Lower lobe of right lung (tissue), 2 donors: ENCODE measurements around the gene KCNK17. TPM values are rescaled to one million over a fixed set of nuclear protein-coding genes. Genes with fewer than 3 reads are reported as not detected.
A peak's percentile ranks its signal among the peaks of the same experiment; 100 is the strongest.

Source experiments
- ATAC-seq, 2 donors: fragments of 200-7000 bp; cut with Tn5 transposase; one replicate each; pipeline ENCODE4 v1.9.1; 2020 to 2022; ENCODE audit warnings: mild to moderate bottlenecking in 2 of 2, moderate library complexity in 2 of 2
- DNase-seq: peaks from one replicate; pipeline ENCODE4 v3.0.0-alpha.2; 2020
- H3K27ac ChIP-seq: fragments of 200-600 bp; one replicate; pipeline ENCODE4 v1.8.0; 2022
- H3K27me3 ChIP-seq: fragments of 200-600 bp; one replicate; pipeline ENCODE4 v1.8.0; 2022; ENCODE audit warnings: low read depth
- H3K36me3 ChIP-seq: fragments of 200-600 bp; one replicate; pipeline ENCODE4 v1.8.0; 2022; ENCODE audit warnings: mild to moderate bottlenecking
- H3K4me1 ChIP-seq: fragments of 200-600 bp; one replicate; pipeline ENCODE4 v1.8.0; 2022
- H3K4me3 ChIP-seq: fragments of 200-600 bp; one replicate; pipeline ENCODE4 v1.8.0; 2022; ENCODE audit warnings: mild to moderate bottlenecking
- H3K9me3 ChIP-seq: fragments of 200-600 bp; one replicate; pipeline ENCODE4 v1.8.0; 2022
- CTCF ChIP-seq: fragments of 200-600 bp; IDR thresholded peaks from one replicate; pipeline ENCODE4 v1.8.0; 2022; ENCODE audit warnings: antibody characterized with exemption, mild to moderate bottlenecking
- intact Hi-C: fragments of 100-400 bp; cut with DNase I; formaldehyde crosslinking; loops from one replicate; pipeline ENCODE4 v1.11.0; 2022
- total RNA-seq: library from RNA; stranded (reverse); fragmentation: NEBNext Ultra II Directional; extraction: Animal tissue kit (Norgen Biotek cat#: 25700); gene quantifications from one replicate; pipeline ENCODE4 v1.2.1, GENCODE V29; 2021
- donor health status: DM: no; HTN: yes; CAD: no; lungs with severe emphysema.

The KCNK17 gene
- total RNA-seq, 1 donor from 2014 or later, result 5.5 TPM

GRCh38 chr6:39260456-39260855 is 53.8 kb downstream of the KCNK17 start:
- DNase-seq (no peak), ATAC-seq (no peak)
- no peaks in the 10 kb centered on the region for H3K36me3 ChIP-seq
- H3K27me3 ChIP-seq, result no peaks in the 10 kb centered on the region
- no peak for TF ChIP-seq CTCF
- no peak overlapping the region for H3K27ac ChIP-seq
- intact Hi-C loops, result no loop called here
- H3K4me1 ChIP-seq, result peaks cover 9% of the 10 kb centered on the region
- no peaks in the 10 kb centered on the region for H3K9me3 ChIP-seq
- H3K4me3 ChIP-seq, result no peak overlapping the region

- no peaks in the 10 kb centered on the region for H3K27me3 ChIP-seq
- H3K9me3 ChIP-seq, result no peaks in the 10 kb centered on the region
- DNase-seq (no peak), ATAC-seq (no peak)
- TF ChIP-seq CTCF, result no peak
- no peak overlapping the region for H3K27ac ChIP-seq
- intact Hi-C loops, result no loop called here
- no peaks in the 10 kb centered on the region for H3K4me1 ChIP-seq
- no peaks in the 10 kb centered on the region for H3K36me3 ChIP-seq
- no peak overlapping the region for H3K4me3 ChIP-seq
Measured at GRCh38 chr6:39256294-39256940, 57.8 kb downstream of the KCNK17 start.

- Histone ChIP-seq H3K4me3 (no peak overlapping the region), H3K36me3 (no peaks in the 10 kb centered on the region), H3K9me3 (no peaks in the 10 kb centered on the region), H3K4me1 (no peaks in the 10 kb centered on the region), H3K27me3 (no peaks in the 10 kb centered on the region), H3K27ac (no peak overlapping the region)
- TF ChIP-seq CTCF, result no peak
- intact Hi-C loops, result no loop called here
- DNase-seq (no peak), ATAC-seq (no peak)
Measured at GRCh38 chr6:39254999-39255535, 59.2 kb downstream of the KCNK17 start.

- H3K27ac ChIP-seq, result no peak overlapping the region
- DNase-seq, result no peak
- no peak for TF ChIP-seq CTCF
- no peaks in the 10 kb centered on the region for H3K27me3 ChIP-seq
- intact Hi-C loops, result no loop called here
- H3K4me1 ChIP-seq, result no peaks in the 10 kb centered on the region
- no peaks in the 10 kb centered on the region for H3K9me3 ChIP-seq
- H3K4me3 ChIP-seq, result no peak overlapping the region
- ATAC-seq, result peak; percentile 56 to 88
- no peaks in the 10 kb centered on the region for H3K36me3 ChIP-seq
Measured at GRCh38 chr6:39251406-39251805, 62.8 kb downstream of the KCNK17 start.

- H3K9me3 ChIP-seq, result no peaks in the 10 kb centered on the region
- H3K36me3 ChIP-seq, result no peaks in the 10 kb centered on the region
- H3K27me3 ChIP-seq, result no peaks in the 10 kb centered on the region
- H3K4me3 ChIP-seq, result no peak overlapping the region
- H3K27ac ChIP-seq, result no peak overlapping the region
- intact Hi-C loops, result no loop called here
- no peak for ATAC-seq
- no peaks in the 10 kb centered on the region for H3K4me1 ChIP-seq
- no peak for DNase-seq
- TF ChIP-seq CTCF, result no peak
Measured at GRCh38 chr6:39250507-39250906, 63.7 kb downstream of the KCNK17 start.
